Neural cell (in vitro differentiated cells): ENCODE results near the gene ROR2. TPM values are rescaled to one million over a fixed set of nuclear protein-coding genes. Genes with fewer than 3 reads are reported as not detected.
"Not testable (repeated sequence)": the region's sequence is repeated elsewhere in the genome, so short reads cannot be mapped to it uniquely, and the experiment has no call there.

Experiments used
- H2AFZ ChIP-seq: fragments of 200-600, 300-800 bp; sonication (generic), shearing (Covaris generic); 2 replicates; pipeline ENCODE4 v1.6.0; 2014; ENCODE audit warnings: low read depth, mild to moderate bottlenecking, antibody characterized with exemption, low read length, moderate library complexity
- H3F3A ChIP-seq: fragments of 200-600 bp; shearing (Covaris generic); 2 replicates; pipeline ENCODE4 v1.6.1; 2016; ENCODE audit warnings: mild to moderate bottlenecking, moderate library complexity, mixed read lengths, antibody characterized with exemption, low read length; ENCODE audit not compliant: insufficient read depth, poor library complexity, severe bottlenecking
- H3K27ac ChIP-seq: fragments of 200-600, 300-800 bp; sonication (generic), shearing (Covaris generic); 2 replicates; pipeline ENCODE4 v1.5.1; 2014; ENCODE audit warnings: mild to moderate bottlenecking, low read length, moderate library complexity
- H3K27me3 ChIP-seq: fragments of 300-800, 200-600 bp; sonication (generic), shearing (Covaris generic); 2 replicates; pipeline ENCODE4 v1.6.0; 2014; ENCODE audit warnings: mild to moderate bottlenecking, low read depth, low read length, moderate library complexity; ENCODE audit not compliant: insufficient read depth
- H3K36me3 ChIP-seq: fragments of 300-800, 200-600 bp; sonication (generic), shearing (Covaris generic); 2 replicates; pipeline ENCODE4 v1.5.1; 2014; ENCODE audit warnings: mild to moderate bottlenecking, antibody characterized with exemption, low read length, moderate library complexity; ENCODE audit not compliant: insufficient read depth
- H3K4me2 ChIP-seq: fragments of 300-800, 200-600 bp; sonication (generic), shearing (Covaris generic); 2 replicates; pipeline ENCODE4 v1.6.0; 2014; ENCODE audit warnings: mild to moderate bottlenecking, low read length
- H3K4me3 ChIP-seq: fragments of 300-800, 200-600 bp; sonication (generic), shearing (Covaris generic); 2 replicates; pipeline ENCODE4 v1.5.1; 2014; ENCODE audit warnings: mild to moderate bottlenecking, low read length, moderate library complexity
- H3K79me2 ChIP-seq: fragments of 200-600 bp; shearing (Covaris generic); replicated peaks from 2 replicates; pipeline ENCODE4 v1.6.0; 2014; ENCODE audit warnings: mild to moderate bottlenecking, low read length, moderate library complexity; ENCODE audit not compliant: insufficient read depth
- H3K9ac ChIP-seq: fragments of 300-800, 200-600 bp; sonication (generic), shearing (Covaris generic); 2 replicates; pipeline ENCODE4 v1.6.1; 2016; ENCODE audit warnings: mild to moderate bottlenecking, low read length, mixed read lengths
- H3K9me2 ChIP-seq: fragments of 200-600 bp; shearing (Covaris generic); 2 replicates; pipeline ENCODE4 v1.6.1; 2016; ENCODE audit warnings: mild to moderate bottlenecking, low read length, mixed read lengths; ENCODE audit not compliant: insufficient read depth
- H3K9me3 ChIP-seq: fragments of 200-600, 300-800 bp; sonication (generic), shearing (Covaris generic); 2 replicates; pipeline ENCODE4 v1.6.1; 2016; ENCODE audit warnings: mild to moderate bottlenecking, mixed run types, low read length, moderate library complexity, mixed read lengths
- H4K20me1 ChIP-seq: fragments of 200-600 bp; shearing (Covaris generic); 2 replicates; pipeline ENCODE4 v1.6.1; 2016; ENCODE audit warnings: mild to moderate bottlenecking, mixed run types; ENCODE audit not compliant: insufficient read depth
- CTCF ChIP-seq: fragments of 450-650 bp; IDR thresholded peaks from 2 replicates; pipeline ENCODE4 v1.5.1; 2014; ENCODE audit warnings: antibody characterized with exemption, mild to moderate bottlenecking, moderate library complexity; ENCODE audit not compliant: poor library complexity, severe bottlenecking
- EP300 ChIP-seq: fragments of 450-650 bp; conservative IDR thresholded peaks from 2 replicates; pipeline ENCODE4 v1.6.1; 2014; ENCODE audit warnings: antibody characterized with exemption, mild to moderate bottlenecking, moderate library complexity; ENCODE audit not compliant: poor library complexity, severe bottlenecking
- EZH2 ChIP-seq: fragments of 200-600, 300-800 bp; shearing (Covaris generic), sonication (generic); IDR thresholded peaks from 2 replicates; pipeline ENCODE4 v1.6.1; 2014; ENCODE audit warnings: antibody characterized with exemption, low read length, borderline replicate concordance, mild to moderate bottlenecking; ENCODE audit not compliant: insufficient read depth, poor library complexity, severe bottlenecking
- MXI1 ChIP-seq: fragments of 450-650 bp; conservative IDR thresholded peaks from 2 replicates; pipeline ENCODE4 v1.6.1; 2014; ENCODE audit warnings: antibody characterized with exemption, mild to moderate bottlenecking; ENCODE audit not compliant: poor library complexity, severe bottlenecking
- POLR2AphosphoS5 ChIP-seq: IDR thresholded peaks from 2 replicates; pipeline ENCODE4 v1.6.1; 2012
- RAD21 ChIP-seq: fragments of 450-650 bp; conservative IDR thresholded peaks from 2 replicates; pipeline ENCODE4 v1.6.1; 2014; ENCODE audit warnings: antibody characterized with exemption, mild to moderate bottlenecking, moderate library complexity
- REST ChIP-seq: IDR thresholded peaks from 2 replicates; pipeline ENCODE4 v1.6.1; 2012; ENCODE audit warnings: borderline replicate concordance
- SMC3 ChIP-seq: fragments of 450-650 bp; conservative IDR thresholded peaks from 2 replicates; pipeline ENCODE4 v1.6.1; 2014; ENCODE audit warnings: antibody characterized with exemption, mild to moderate bottlenecking, moderate library complexity; ENCODE audit not compliant: poor library complexity
- TAF1 ChIP-seq: IDR thresholded peaks from 2 replicates; pipeline ENCODE4 v1.6.1; 2012; ENCODE audit warnings: low read depth
- polyA plus RNA-seq: library from polyadenylated mRNA; depleted of rRNA; stranded (reverse); fragments of >200 nt; gene quantifications from 2 replicates; pipeline ENCODE4 v1.2.3, GENCODE V29; 2014

ROR2 gene
- polyA plus RNA-seq, 1 donor from 2014 or later = 0.33 TPM

- H3K27me3 ChIP-seq = no peaks in the 10 kb centered on the region
- H3K9me2 ChIP-seq = no peaks in the 10 kb centered on the region
- no peak overlapping the region for H3K4me2 ChIP-seq
- no peaks in the 10 kb centered on the region for H3K36me3 ChIP-seq
- no peaks in the 10 kb centered on the region for H4K20me1 ChIP-seq
- no peaks in the 10 kb centered on the region for H3K79me2 ChIP-seq
- H3F3A ChIP-seq = no peaks in the 10 kb centered on the region
- no peaks in the 10 kb centered on the region for H3K9me3 ChIP-seq
- TF ChIP-seq REST = no peak
- no peak for TF ChIP-seq TAF1
- TF ChIP-seq SMC3 = no peak
- TF ChIP-seq MXI1 = no peak
- TF ChIP-seq RAD21 = no peak
- TF ChIP-seq POLR2AphosphoS5 = no peak
- TF ChIP-seq EZH2 = no peak
- no peak for TF ChIP-seq EP300
- no peak for TF ChIP-seq CTCF
- H3K4me3 ChIP-seq = no peak overlapping the region
- H2AFZ ChIP-seq = no peak overlapping the region
- no peak overlapping the region for H3K27ac ChIP-seq
- no peak overlapping the region for H3K9ac ChIP-seq
Measured at GRCh38 chr9:91517801-91518200, 432.2 kb downstream of the ROR2 start.

- not testable (repeated sequence) for H3K9ac ChIP-seq, H3K4me2 ChIP-seq, H3K36me3 ChIP-seq, H3K79me2 ChIP-seq, H3F3A ChIP-seq, H2AFZ ChIP-seq, H4K20me1 ChIP-seq, H3K27me3 ChIP-seq, H3K9me2 ChIP-seq, H3K27ac ChIP-seq, H3K9me3 ChIP-seq, H3K4me3 ChIP-seq
Measured at GRCh38 chr9:91517332-91517731, 432.7 kb downstream of the ROR2 start.

GRCh38 chr9:91516777-91517176 is 433.3 kb downstream of the ROR2 start:
- H2AFZ ChIP-seq = no peak overlapping the region
- TF ChIP-seq SMC3 (no peak), EZH2 (no peak), EP300 (no peak), TAF1 (no peak), RAD21 (no peak)
- H3K27ac ChIP-seq = no peak overlapping the region
- no peaks in the 10 kb centered on the region for H4K20me1 ChIP-seq
- H3K27me3 ChIP-seq = no peaks in the 10 kb centered on the region
- H3K79me2 ChIP-seq = no peaks in the 10 kb centered on the region
- no peak overlapping the region for H3K4me3 ChIP-seq
- no peaks in the 10 kb centered on the region for H3K9me3 ChIP-seq
- H3K9ac ChIP-seq = no peak overlapping the region
- no peaks in the 10 kb centered on the region for H3K9me2 ChIP-seq
- no peak overlapping the region for H3K4me2 ChIP-seq
- no peaks in the 10 kb centered on the region for H3F3A ChIP-seq
- no peaks in the 10 kb centered on the region for H3K36me3 ChIP-seq
